H1 (cell line): ENCODE measurements around the gene THRB.

ENCODE experiments used
- CTCF ChIP-seq, 3 experiments: IDR thresholded peaks; 1 replicate in 2 of 3; 2 replicates in 1 of 3; pipeline versions ENCODE4 v1.5.1 to v1.6.1; 2011; ENCODE audit warnings: low read length in 3 of 3, mild to moderate bottlenecking in 3 of 3, inconsistent platforms in 2 of 3, low read depth in 1 of 3, moderate library complexity in 1 of 3; ENCODE audit not compliant: insufficient read depth in 1 of 3; ENCODE audit errors: control extremely low read depth in 1 of 3
- EP300 ChIP-seq, 2 experiments: IDR thresholded peaks; 1 replicate in 1 of 2; 2 replicates in 1 of 2; pipeline ENCODE4 v1.6.1; 2011 to 2012; ENCODE audit warnings: low read depth in 2 of 2, low read length in 2 of 2, mild to moderate bottlenecking in 2 of 2, borderline replicate concordance in 1 of 2, inconsistent platforms in 1 of 2, moderate library complexity in 1 of 2
- EZH2 ChIP-seq: fragments of 200-600 bp; sonication (generic); IDR thresholded peaks from 2 replicates; pipeline ENCODE4 v1.7.1; 2012; ENCODE audit warnings: low read depth, mild to moderate bottlenecking, moderate library complexity, low read length, inconsistent platforms; ENCODE audit not compliant: severe bottlenecking
- GTF2F1 ChIP-seq: IDR thresholded peaks from 2 replicates; pipeline ENCODE4 v1.6.1; 2012; ENCODE audit warnings: low read depth, low read length, improper control_type of control experiment, borderline replicate concordance
- POLR2AphosphoS5 ChIP-seq: IDR thresholded peaks from 2 replicates; pipeline ENCODE4 v1.6.1; 2011; ENCODE audit warnings: low read depth, low read length
- RFX5 ChIP-seq: IDR thresholded peaks from 2 replicates; pipeline ENCODE4 v1.6.1; 2011; ENCODE audit warnings: low read depth, low read length, improper control_type of control experiment, borderline replicate concordance
- TBP ChIP-seq: IDR thresholded peaks from 2 replicates; pipeline ENCODE4 v1.6.1; 2011; ENCODE audit warnings: low read depth, low read length, improper control_type of control experiment
- TEAD4 ChIP-seq: IDR thresholded peaks from 2 replicates; pipeline ENCODE4 v1.6.1; 2012; ENCODE audit warnings: low read depth, low read length, inconsistent platforms, mixed read lengths

- TF ChIP-seq CTCF (IDR thresholded peaks at IDR 0.05; ENCODE audit: control extremely low read depth in 1 of 3, insufficient read depth in 1 of 3, low read depth in 1 of 3, low read length in 3 of 3) (peak; percentile 30 to 71 (median 60)), RFX5 (no peak), POLR2AphosphoS5 (no peak), TEAD4 (no peak), GTF2F1 (no peak), EZH2 (no peak), TBP (no peak), EP300 (IDR thresholded peaks at IDR 0.05; ENCODE audit: borderline replicate concordance in 1 of 2, low read depth in 2 of 2, low read length in 2 of 2) (no peak)
Measured at GRCh38 chr3:24264748-24265158, 229.9 kb downstream of the THRB start.
